GM23248 (cell line): Measurements from ENCODE around the gene DTX2. TPM values are rescaled to one million over a fixed set of nuclear protein-coding genes. Genes with fewer than 3 reads are reported as not detected.
"Not testable (repeated sequence)": the region's sequence is repeated elsewhere in the genome, so short reads cannot be mapped to it uniquely, and the experiment has no call there.

Experiments
- DNase-seq: peaks from one replicate; pipeline ENCODE4 v3.0.0-alpha.2; 2015
- H2AFZ ChIP-seq: fragments of 200-600 bp; sonication (generic); 2 replicates; pipeline ENCODE4 v1.6.1; 2016; ENCODE audit warnings: antibody characterized with exemption
- H3F3A ChIP-seq: fragments of 200-600 bp; sonication (generic); 2 replicates; pipeline ENCODE4 v1.6.1; 2016; ENCODE audit warnings: mild to moderate bottlenecking, antibody characterized with exemption, mixed run types; ENCODE audit not compliant: insufficient read depth
- H3K27ac ChIP-seq: fragments of 200-600 bp; sonication (generic); 2 replicates; pipeline ENCODE4 v1.5.1; 2016; ENCODE audit warnings: mild to moderate bottlenecking
- H3K27me3 ChIP-seq: fragments of 200-600 bp; sonication (generic); replicated peaks from 2 replicates; pipeline ENCODE4 v1.6.1; 2016; ENCODE audit warnings: mild to moderate bottlenecking; ENCODE audit not compliant: insufficient read depth
- H3K36me3 ChIP-seq: fragments of 200-600 bp; sonication (generic); 2 replicates; pipeline ENCODE4 v1.6.1; 2016; ENCODE audit warnings: low read depth, mild to moderate bottlenecking
- H3K4me1 ChIP-seq: fragments of 200-600 bp; sonication (generic); 2 replicates; pipeline ENCODE4 v1.6.1; 2016; ENCODE audit warnings: mild to moderate bottlenecking; ENCODE audit not compliant: insufficient read depth
- H3K4me2 ChIP-seq: fragments of 200-600 bp; sonication (generic); one replicate; pipeline ENCODE4 v1.6.1; 2016; ENCODE audit warnings: mild to moderate bottlenecking; ENCODE audit not compliant: unreplicated experiment
- H3K4me3 ChIP-seq: fragments of 200-600 bp; sonication (generic); 2 replicates; pipeline ENCODE4 v1.5.1; 2016; ENCODE audit warnings: mild to moderate bottlenecking
- H3K79me2 ChIP-seq: fragments of 200-600 bp; sonication (generic); 2 replicates; pipeline ENCODE4 v1.6.1; 2016; ENCODE audit warnings: mild to moderate bottlenecking; ENCODE audit not compliant: insufficient read depth
- H3K9ac ChIP-seq: fragments of 200-600 bp; sonication (generic); 2 replicates; pipeline ENCODE4 v1.6.1; 2016; ENCODE audit warnings: mild to moderate bottlenecking
- H3K9me2 ChIP-seq: fragments of 200-600 bp; sonication (generic); 2 replicates; pipeline ENCODE4 v1.6.1; 2016; ENCODE audit warnings: mixed run types, mild to moderate bottlenecking, moderate library complexity; ENCODE audit not compliant: insufficient read depth
- H3K9me3 ChIP-seq: fragments of 200-600 bp; sonication (generic); one replicate; pipeline ENCODE4 v1.6.1; 2017; ENCODE audit warnings: low read depth
- H4K20me1 ChIP-seq: fragments of 200-600 bp; sonication (generic); 2 replicates; pipeline ENCODE4 v1.6.0; 2016; ENCODE audit not compliant: insufficient read depth
- EZH2 ChIP-seq: fragments of 200-600 bp; sonication (generic); IDR thresholded peaks from 2 replicates; pipeline ENCODE4 v1.6.1; 2018; ENCODE audit warnings: antibody characterized with exemption, mild to moderate bottlenecking; ENCODE audit not compliant: insufficient read depth, poor library complexity, severe bottlenecking
- EZH2phosphoT487 ChIP-seq: fragments of 200-600 bp; sonication (generic); IDR thresholded peaks from 2 replicates; pipeline ENCODE4 v1.6.1; 2018; ENCODE audit warnings: antibody characterized with exemption, moderate library complexity, mild to moderate bottlenecking, low read depth; ENCODE audit not compliant: insufficient read depth
- WGBS, 2 experiments: methylation state at CpG; one replicate each; pipeline ENCODE4 v1.1.6; 2015 to 2017; ENCODE audit warnings: low lambda C conversion rate in 2 of 2, low coverage in 1 of 2; ENCODE audit errors: missing lambda C conversion rate in 2 of 2; 5-methylcytosine and 5-hydroxymethylcytosine counted together
- in situ Hi-C: fragments of 300-500 bp; cut with MboI; formaldehyde crosslinking; loops from 2 replicates; pipeline ENCODE4 v1.15.0; 2020
- polyA plus RNA-seq: library from polyadenylated mRNA; unstranded; fragments of >200 nt; fragmentation: Nextera tagmentation; extraction: Ambion mirVana; gene quantifications from 2 replicates; pipeline ENCODE4 v1.2.1, GENCODE V29; 2016
- total RNA-seq: library from RNA; depleted of rRNA; stranded (reverse); fragments of >200 nt; shearing (Covaris generic); gene quantifications from 2 replicates; pipeline ENCODE4 v1.2.3, GENCODE V29; 2014

The DTX2 gene
- total and polyA plus RNA-seq, 2 experiments from 2014 or later = 4.3 to 9.7 TPM

DNA sequence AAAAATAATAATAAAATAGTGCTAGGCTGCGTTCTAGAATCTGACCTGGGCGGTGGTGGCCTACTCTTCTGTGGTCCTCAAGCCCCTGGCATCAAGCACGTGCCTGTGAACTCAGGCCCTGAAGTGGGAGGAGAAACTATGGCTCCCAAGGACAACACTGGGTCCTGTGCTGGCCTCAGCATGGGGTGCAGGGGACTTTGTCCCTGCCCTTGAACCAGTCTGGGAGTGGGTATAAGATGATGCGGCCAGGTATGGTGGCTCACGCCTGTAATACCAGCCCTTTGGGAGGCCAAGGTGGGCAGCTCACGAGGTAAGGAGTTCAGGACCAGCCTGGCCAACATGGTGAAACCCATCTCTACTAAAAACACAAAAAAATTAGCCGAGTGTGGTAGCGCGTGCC, 31.3 kb upstream of the DTX2 start:
- no peak overlapping the region for H3K9ac ChIP-seq

DNA sequence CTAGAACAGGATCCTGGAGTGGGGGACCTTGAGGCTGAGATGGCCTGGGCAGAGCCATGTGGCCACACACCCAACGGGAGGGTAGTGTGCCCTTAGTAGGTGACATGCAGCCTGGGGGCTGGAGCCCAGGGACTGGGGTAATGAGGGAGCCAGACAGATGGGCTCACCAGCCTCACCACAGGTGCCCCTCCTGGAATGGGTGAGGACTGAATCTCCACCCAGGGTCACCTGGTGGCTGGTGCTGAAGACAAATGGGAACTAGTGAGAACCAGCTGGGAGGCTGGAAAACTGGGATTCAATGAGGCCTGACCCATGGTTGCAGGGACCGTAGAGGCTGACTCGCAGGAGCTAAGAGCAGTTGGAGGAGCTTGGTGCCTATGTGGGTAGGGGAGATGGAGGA, 30.7 kb upstream of the DTX2 start:
- Histone ChIP-seq H3F3A (no peaks in the 10 kb centered on the region), H2AFZ (no peak overlapping the region), H3K4me2 (no peak overlapping the region), H4K20me1 (no peaks in the 10 kb centered on the region), H3K27me3 (no peaks in the 10 kb centered on the region), H3K9ac (no peak overlapping the region), H3K79me2 (no peaks in the 10 kb centered on the region), H3K9me2 (no peaks in the 10 kb centered on the region), H3K4me3 (no peak overlapping the region), H3K36me3 (no peaks in the 10 kb centered on the region), H3K27ac (no peak overlapping the region), H3K9me3 (no peaks in the 10 kb centered on the region), H3K4me1 (no peaks in the 10 kb centered on the region)
- in situ Hi-C loops = no loop called here
- no peak for TF ChIP-seq EZH2phosphoT487
- TF ChIP-seq EZH2 = no peak
- no peak for DNase-seq
- 64 to 69% methylated on average over 3 of the region's 3 CpGs for WGBS, 2 experiments

More for the DNA sequence above, 31.3 kb upstream of the DTX2 start:
- Histone ChIP-seq H3K27ac (no peak overlapping the region), H4K20me1 (no peaks in the 10 kb centered on the region), H3K4me2 (no peak overlapping the region), H3K9me2 (no peaks in the 10 kb centered on the region), H3K79me2 (no peaks in the 10 kb centered on the region), H3F3A (no peaks in the 10 kb centered on the region), H3K4me3 (no peak overlapping the region), H3K36me3 (no peaks in the 10 kb centered on the region), H2AFZ (no peak overlapping the region), H3K9me3 (no peaks in the 10 kb centered on the region), H3K27me3 (no peaks in the 10 kb centered on the region), H3K4me1 (no peaks in the 10 kb centered on the region)
- DNase-seq = no peak
- in situ Hi-C loops = no loop called here
- 87 to 91% methylated on average over 9 of the region's 9 CpGs for WGBS, 2 experiments
- TF ChIP-seq EZH2 (no peak), EZH2phosphoT487 (no peak)

DNA sequence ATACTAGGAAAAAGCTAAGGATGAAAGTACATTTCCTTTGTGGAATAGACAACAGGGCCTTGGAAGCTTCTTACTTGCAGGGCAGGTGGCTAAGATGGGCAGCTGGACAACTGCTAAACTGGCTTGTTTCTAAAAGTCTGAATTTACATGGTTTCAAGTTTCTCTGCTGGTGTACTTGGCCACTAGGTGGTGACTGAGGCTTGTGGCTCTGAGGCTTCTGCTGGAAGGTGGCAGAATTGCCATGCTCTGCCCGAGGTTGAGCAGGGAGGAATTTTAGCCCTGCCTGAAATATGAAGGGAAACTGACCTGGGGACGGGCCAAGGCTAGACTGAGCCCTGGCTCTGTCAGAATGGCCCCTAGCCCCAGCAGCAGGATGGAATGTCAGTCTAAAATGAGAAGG, 23.6 kb upstream of the DTX2 start:
- H3K4me1 ChIP-seq, H3K9ac ChIP-seq, in situ Hi-C loops, H3K9me3 ChIP-seq, H3K4me3 ChIP-seq, H3K27me3 ChIP-seq, H3K4me2 ChIP-seq, H3F3A ChIP-seq, H3K79me2 ChIP-seq, H3K36me3 ChIP-seq, H2AFZ ChIP-seq, H4K20me1 ChIP-seq, H3K27ac ChIP-seq, H3K9me2 ChIP-seq: not testable (repeated sequence)
- 5 to 9% methylated on average over 1 to 2 of the region's 2 CpGs for WGBS, 2 experiments
- DNase-seq = peak; percentile 89

DNA sequence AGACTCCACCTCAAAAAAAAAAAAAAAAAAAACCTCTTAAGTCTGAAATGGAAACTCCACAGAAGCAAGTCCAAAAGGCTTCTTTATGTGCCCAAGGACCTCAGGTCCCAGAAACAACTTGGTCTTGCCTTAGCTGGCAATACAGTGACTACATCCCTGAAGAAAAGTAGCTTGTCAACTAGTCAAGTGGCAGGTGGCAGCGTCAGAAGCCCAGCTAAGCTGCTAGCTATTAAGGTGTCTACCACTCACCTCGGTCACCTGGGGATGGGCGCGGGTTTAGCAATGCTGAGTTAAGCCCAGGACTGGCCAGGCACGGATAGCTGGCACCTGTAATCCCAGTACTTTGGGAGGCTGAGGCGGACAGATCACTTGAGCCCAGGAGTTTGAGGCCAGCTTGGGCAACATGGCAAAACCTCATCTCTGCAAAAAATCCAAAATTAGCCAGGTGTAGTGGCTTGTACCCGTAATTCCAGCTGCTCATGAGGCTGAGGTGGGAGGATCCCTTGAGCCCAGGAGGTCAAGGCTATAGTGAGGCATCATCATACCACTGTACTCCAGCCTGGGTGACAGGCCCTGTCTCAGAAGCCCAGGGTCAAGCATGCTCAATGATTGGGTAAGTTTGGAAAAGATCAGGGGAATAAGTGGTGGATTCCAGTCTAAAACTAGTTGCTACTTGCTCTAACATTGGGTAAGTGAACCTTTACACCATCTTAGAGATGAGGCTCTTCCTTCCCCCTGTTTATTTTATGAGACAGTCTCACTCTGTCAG, 22.2 kb upstream of the DTX2 start:
- H4K20me1 ChIP-seq, H3K79me2 ChIP-seq, H3K36me3 ChIP-seq, in situ Hi-C loops, H3K4me3 ChIP-seq, H3K4me2 ChIP-seq, H3K9ac ChIP-seq, H3K9me2 ChIP-seq, H3K9me3 ChIP-seq, H3K4me1 ChIP-seq, H3K27me3 ChIP-seq, H2AFZ ChIP-seq, H3K27ac ChIP-seq, DNase-seq, H3F3A ChIP-seq: not testable (repeated sequence)
- 96 to 100% methylated on average over 1 to 4 of the region's 7 CpGs for WGBS, 2 experiments

DNA sequence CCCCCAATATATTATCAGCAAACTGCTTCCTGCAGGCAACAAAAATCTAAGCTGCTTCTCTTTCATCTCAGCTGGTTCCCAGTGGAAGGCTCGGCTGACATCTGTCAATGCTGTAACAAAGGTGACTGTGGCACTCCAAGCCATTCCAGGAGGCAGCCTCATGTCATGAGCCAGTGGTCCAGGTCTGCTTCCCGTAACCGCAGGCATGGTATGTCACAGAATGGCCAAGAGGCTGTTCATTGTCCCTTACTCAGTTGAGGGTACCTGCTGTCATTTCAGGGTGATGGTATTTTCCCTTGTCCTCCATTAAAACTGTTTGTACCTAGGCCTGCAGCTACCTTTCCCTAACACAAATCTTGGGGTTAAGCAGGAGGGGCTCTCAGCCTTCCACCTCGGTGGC, 21.1 kb upstream of the DTX2 start:
- H2AFZ ChIP-seq, DNase-seq, H3K9ac ChIP-seq, H3K4me1 ChIP-seq, H3F3A ChIP-seq, H3K9me2 ChIP-seq, H3K27me3 ChIP-seq, H3K79me2 ChIP-seq, H4K20me1 ChIP-seq, H3K4me3 ChIP-seq, H3K9me3 ChIP-seq, H3K36me3 ChIP-seq, H3K4me2 ChIP-seq, in situ Hi-C loops, H3K27ac ChIP-seq: not testable (repeated sequence)
- WGBS, 2 experiments = 81 to 84% methylated on average over 4 of the region's 4 CpGs

DNA sequence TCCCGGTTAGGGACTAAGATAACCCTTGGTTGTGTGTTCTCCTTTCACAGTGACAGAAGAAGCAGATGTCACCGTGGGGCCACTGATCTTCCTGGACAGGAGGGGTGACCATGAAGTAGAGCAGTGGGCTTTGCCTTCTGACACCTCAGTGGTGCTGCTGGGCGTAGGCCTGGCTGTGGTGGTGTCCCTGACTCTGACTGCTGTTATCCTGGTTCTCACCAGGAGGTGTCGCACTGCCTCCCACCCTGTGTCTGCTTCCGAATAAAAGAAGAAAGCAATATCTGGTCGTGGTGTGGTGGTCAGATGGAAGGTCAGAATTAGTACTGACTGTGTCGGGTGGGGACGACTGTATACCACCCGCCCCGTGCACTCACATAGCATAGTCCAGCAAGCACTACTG, 19.7 kb upstream of the DTX2 start:
- in situ Hi-C loops, H4K20me1 ChIP-seq, H3K27me3 ChIP-seq, H3K36me3 ChIP-seq, H3K4me2 ChIP-seq, H3K4me1 ChIP-seq, H3K27ac ChIP-seq, H3K9me3 ChIP-seq, H3K4me3 ChIP-seq, H2AFZ ChIP-seq, H3K79me2 ChIP-seq, H3F3A ChIP-seq, DNase-seq, H3K9ac ChIP-seq, H3K9me2 ChIP-seq: not testable (repeated sequence)
- WGBS, 2 experiments = 50 to 100% methylated on average over 1 to 2 of the region's 10 CpGs

DNA sequence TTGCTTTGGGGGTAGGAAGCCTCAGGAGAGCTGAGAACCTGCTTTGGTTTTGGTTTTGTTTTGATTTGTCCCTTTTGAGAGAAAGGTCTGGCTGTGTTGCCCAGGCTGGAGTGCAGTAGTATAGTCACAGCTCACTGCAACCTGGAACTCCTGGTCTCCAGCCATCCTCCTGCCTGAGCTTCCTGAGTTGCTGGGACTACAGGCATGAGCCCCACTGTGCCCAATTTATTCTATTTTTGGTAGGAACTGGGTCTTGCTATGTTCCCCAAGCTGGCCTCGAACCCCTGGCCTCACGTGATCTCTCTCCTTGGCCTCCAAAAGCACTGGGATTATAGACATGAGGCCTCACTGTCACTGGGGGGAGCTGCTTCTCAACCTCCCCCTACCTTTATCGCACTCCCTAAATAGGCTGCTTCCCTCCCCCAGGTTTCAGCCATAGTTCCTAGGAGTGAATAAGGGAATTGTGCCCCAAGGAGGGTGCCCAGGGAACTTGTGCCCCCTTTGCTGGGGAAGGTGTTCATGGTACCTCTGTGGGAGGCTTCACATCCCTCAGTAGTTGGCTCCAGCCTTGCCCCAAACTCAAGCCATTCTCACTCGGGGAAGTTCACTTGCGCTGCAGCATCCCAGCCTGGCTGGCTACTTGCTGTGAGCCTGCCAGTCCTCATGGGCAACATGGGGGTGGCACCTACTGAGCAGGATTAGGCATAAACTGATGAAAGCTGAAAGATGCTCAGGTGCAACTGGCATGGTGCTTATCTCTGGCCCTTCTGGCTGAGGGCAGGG, 18.7 kb upstream of the DTX2 start:
- H3F3A ChIP-seq, H3K9me3 ChIP-seq, H4K20me1 ChIP-seq, H3K4me1 ChIP-seq, in situ Hi-C loops, H3K27me3 ChIP-seq, H3K9me2 ChIP-seq, H2AFZ ChIP-seq, H3K4me2 ChIP-seq, H3K9ac ChIP-seq, H3K36me3 ChIP-seq, H3K27ac ChIP-seq, DNase-seq, H3K79me2 ChIP-seq, H3K4me3 ChIP-seq: not testable (repeated sequence)
- 89 to 91% methylated on average over 5 of the region's 5 CpGs for WGBS, 2 experiments
